Activated naive CD4-positive, alpha-beta T cell treated with anti-CD3 and anti-CD28 coated beads for 36 hours (primary cell): ENCODE data around the gene VPREB1. TPM values are rescaled to one million over a fixed set of nuclear protein-coding genes. Genes with fewer than 3 reads are reported as not detected.

Experiments used
- CTCF ChIA-PET: fragments of 350-600 bp; sonication (Branson Sonifier 250); formaldehyde crosslinking; loops from one replicate; lab custom pipeline; 2021; ENCODE audit warnings: antibody characterized with exemption; lab: Charles Lee
- DNase-seq: peaks from one replicate; pipeline ENCODE4 v3.0.0-alpha.2; 2020
- H3K27ac Mint-ChIP-seq: one replicate; pipeline ENCODE4 v1.8.0; 2021; ENCODE audit warnings: mild to moderate bottlenecking, mixed read lengths
- H3K27me3 Mint-ChIP-seq: one replicate; pipeline ENCODE4 v1.8.0; 2021; ENCODE audit warnings: low read depth, mixed read lengths
- H3K36me3 Mint-ChIP-seq: one replicate; pipeline ENCODE4 v1.8.0; 2021; ENCODE audit warnings: low read depth, mixed read lengths
- H3K4me1 Mint-ChIP-seq: one replicate; pipeline ENCODE4 v1.8.0; 2021; ENCODE audit warnings: low read depth, mixed read lengths
- H3K4me3 Mint-ChIP-seq: one replicate; pipeline ENCODE4 v1.8.0; 2021; ENCODE audit warnings: mild to moderate bottlenecking, moderate library complexity, mixed read lengths
- H3K9me3 Mint-ChIP-seq: one replicate; pipeline ENCODE4 v1.8.0; 2021; ENCODE audit warnings: mixed read lengths
- intact Hi-C: fragments of 100-400 bp; cut with micrococcal nuclease; formaldehyde crosslinking; loops from one replicate; pipeline ENCODE4 v1.15.1; 2023
- total RNA-seq, 2 experiments: library from RNA; stranded (reverse); gene quantifications; one replicate each; pipeline ENCODE4 v1.2.3, GENCODE V29; 2021

VPREB1 gene, protein sequence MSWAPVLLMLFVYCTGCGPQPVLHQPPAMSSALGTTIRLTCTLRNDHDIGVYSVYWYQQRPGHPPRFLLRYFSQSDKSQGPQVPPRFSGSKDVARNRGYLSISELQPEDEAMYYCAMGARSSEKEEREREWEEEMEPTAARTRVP
- total RNA-seq: not detected

DNA sequence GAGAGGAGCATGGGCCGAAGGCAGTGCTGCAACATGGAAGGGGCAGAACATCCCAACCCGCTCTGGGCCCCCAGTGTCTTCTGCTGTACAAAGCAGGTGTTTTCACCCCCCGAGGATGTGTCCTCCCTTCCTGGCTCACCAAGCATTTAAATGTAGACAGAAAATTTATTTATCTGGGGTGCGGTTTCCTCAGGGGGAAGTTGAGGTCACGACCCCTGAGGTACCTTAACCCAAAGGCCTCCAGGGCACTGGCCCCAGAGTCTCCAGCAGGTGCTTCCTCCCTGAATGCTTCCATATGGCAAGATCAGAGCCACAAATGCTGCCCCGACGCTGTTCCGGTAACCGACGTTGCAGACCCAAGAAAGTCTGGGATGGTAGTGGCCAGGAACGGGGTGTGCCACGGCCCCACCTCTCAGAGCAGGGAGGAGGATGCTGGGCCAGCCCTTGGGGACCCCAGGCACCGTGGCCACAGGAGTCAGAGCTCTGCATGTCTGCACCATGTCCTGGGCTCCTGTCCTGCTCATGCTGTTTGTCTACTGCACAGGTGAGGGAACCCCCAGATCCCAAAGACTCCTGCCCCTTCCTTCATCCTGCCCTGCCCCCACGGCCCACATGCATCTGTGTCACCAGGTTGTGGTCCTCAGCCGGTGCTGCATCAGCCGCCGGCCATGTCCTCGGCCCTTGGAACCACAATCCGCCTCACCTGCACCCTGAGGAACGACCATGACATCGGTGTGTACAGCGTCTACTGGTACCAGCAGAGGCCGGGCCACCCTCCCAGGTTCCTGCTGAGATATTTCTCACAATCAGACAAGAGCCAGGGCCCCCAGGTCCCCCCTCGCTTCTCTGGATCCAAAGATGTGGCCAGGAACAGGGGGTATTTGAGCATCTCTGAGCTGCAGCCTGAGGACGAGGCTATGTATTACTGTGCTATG, at the start of gene VPREB1:
VPREB1 (plus strand) TSS at position 471 of the 935 bp plus-strand sequence; CDS start at position 499, 28 bp downstream.
- H3K36me3 Mint-ChIP-seq: no peaks in the 10 kb centered on the region
- H3K27me3 Mint-ChIP-seq: peaks cover 12% of the 10 kb centered on the region
- CTCF ChIA-PET: interaction anchor here (0.6 kb wide), 1 partner anchor 37 kb away, joined by 3 read pairs; no protein-coding TSS in a partner anchor
- DNase-seq: no peak
- H3K9me3 Mint-ChIP-seq: no peaks in the 10 kb centered on the region
- intact Hi-C loops: no loop called here
- H3K27ac Mint-ChIP-seq: no peak within 1 kb of the TSS
- H3K4me1 Mint-ChIP-seq: peaks cover 12% of the 10 kb centered on the region
- no peak within 1 kb of the TSS for H3K4me3 Mint-ChIP-seq

DNA sequence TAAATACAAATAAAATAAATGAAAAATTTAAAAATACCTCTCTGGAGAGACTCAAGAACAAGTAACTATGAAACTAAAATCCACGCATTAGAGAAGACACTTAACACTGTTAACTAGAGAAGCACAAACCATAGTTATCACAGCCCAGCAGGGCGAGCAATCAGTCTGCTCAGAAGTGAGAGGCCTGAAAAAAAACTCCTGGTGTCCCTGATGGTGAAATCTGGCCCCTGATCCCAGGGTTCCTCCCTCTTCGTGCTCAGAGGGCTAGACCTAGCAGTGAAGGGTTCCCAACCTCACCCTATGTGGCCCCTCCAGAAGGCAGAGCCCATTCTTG, 49.7 kb upstream of the VPREB1 start:
- no peak for DNase-seq
- no peak overlapping the region for H3K27ac Mint-ChIP-seq
- no peaks in the 10 kb centered on the region for H3K36me3 Mint-ChIP-seq
- H3K4me1 Mint-ChIP-seq: no peaks in the 10 kb centered on the region
- CTCF ChIA-PET: interaction anchor here (0.9 to 4.5 kb wide), 8 partner anchors 10 to 164 kb away, joined by 3 to 46 read pairs (median 6); no protein-coding TSS in a partner anchor
- intact Hi-C loops: loop anchor here (1.0 to 10.0 kb wide), 2 partner anchors 38 to 580 kb away; no protein-coding TSS in a partner anchor
- peaks cover 8% of the 10 kb centered on the region for H3K27me3 Mint-ChIP-seq
- no peaks in the 10 kb centered on the region for H3K9me3 Mint-ChIP-seq
- no peak overlapping the region for H3K4me3 Mint-ChIP-seq

DNA sequence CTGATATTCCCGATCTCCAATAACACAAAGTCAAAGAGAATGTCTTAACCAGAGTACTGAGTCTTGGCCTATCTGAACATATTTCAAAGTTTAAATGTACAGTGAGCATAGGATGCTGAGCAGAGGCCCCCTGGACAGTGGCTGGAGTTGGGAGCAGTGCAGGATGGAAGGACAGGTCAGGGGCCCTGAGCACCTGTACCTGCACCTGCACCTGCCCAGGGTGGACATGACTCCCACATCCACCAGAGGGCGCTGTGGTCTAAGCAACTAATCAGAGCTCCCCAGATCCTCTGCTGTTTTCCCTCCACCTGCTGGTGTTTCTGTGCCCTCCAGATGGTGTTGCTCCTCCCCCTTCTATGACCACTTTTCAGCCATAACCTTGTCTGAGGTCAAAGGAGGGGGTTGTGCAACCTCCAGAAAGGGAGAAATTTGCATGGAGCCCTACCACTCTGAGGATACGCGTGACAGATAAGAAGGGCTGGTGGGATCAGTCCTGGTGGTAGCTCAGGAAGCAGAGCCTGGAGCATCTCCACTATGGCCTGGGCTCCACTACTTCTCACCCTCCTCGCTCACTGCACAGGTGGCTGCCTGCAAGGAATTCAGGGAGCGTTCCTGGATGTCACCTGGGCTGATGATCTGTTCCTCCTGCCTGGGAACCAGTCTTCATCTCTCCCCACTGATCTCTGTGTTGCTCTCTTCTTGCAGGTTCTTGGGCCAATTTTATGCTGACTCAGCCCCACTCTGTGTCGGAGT, 49.1 kb upstream of the VPREB1 start:
- intact Hi-C loops: loop anchor here (1.0 to 10.0 kb wide), 2 partner anchors 38 to 581 kb away; no protein-coding TSS in a partner anchor
- Mint-ChIP-seq H3K4me1 (no peaks in the 10 kb centered on the region), H3K36me3 (no peaks in the 10 kb centered on the region), H3K27ac (no peak overlapping the region), H3K27me3 (peaks cover 3% of the 10 kb centered on the region), H3K9me3 (no peaks in the 10 kb centered on the region), H3K4me3 (no peak overlapping the region)
- CTCF ChIA-PET: interaction anchor here (0.5 to 4.5 kb wide), 13 partner anchors 11 to 241 kb away, joined by 3 to 46 read pairs (median 5); no protein-coding TSS in a partner anchor
- DNase-seq: peak; percentile 92

DNA sequence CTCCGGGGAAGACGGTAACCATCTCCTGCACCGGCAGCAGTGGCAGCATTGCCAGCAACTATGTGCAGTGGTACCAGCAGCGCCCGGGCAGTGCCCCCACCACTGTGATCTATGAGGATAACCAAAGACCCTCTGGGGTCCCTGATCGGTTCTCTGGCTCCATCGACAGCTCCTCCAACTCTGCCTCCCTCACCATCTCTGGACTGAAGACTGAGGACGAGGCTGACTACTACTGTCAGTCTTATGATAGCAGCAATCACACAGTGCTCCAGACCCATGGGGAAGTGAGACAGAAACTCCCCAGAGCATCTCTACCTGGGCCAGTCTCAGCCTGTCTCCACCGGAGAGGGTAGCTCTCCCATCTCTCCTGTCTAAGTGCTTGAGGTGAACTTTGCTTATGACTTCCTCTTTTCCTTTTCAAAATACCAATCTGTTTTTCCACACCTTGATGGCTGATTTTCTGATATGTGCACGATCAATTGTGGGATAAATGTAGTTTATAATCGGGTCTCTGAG, 48.5 kb upstream of the VPREB1 start:
- CTCF ChIA-PET: interaction anchor here (0.5 to 4.5 kb wide), 14 partner anchors 11 to 240 kb away, joined by 3 to 46 read pairs (median 4); no protein-coding TSS in a partner anchor
- intact Hi-C loops: loop anchor here (10.0 kb wide), 1 partner anchor 581 kb away; no protein-coding TSS in a partner anchor
- no peak for DNase-seq
- Mint-ChIP-seq H3K4me3 (no peak overlapping the region), H3K27me3 (no peaks in the 10 kb centered on the region), H3K36me3 (no peaks in the 10 kb centered on the region), H3K9me3 (no peaks in the 10 kb centered on the region), H3K27ac (no peak overlapping the region), H3K4me1 (peaks cover 4% of the 10 kb centered on the region)

DNA sequence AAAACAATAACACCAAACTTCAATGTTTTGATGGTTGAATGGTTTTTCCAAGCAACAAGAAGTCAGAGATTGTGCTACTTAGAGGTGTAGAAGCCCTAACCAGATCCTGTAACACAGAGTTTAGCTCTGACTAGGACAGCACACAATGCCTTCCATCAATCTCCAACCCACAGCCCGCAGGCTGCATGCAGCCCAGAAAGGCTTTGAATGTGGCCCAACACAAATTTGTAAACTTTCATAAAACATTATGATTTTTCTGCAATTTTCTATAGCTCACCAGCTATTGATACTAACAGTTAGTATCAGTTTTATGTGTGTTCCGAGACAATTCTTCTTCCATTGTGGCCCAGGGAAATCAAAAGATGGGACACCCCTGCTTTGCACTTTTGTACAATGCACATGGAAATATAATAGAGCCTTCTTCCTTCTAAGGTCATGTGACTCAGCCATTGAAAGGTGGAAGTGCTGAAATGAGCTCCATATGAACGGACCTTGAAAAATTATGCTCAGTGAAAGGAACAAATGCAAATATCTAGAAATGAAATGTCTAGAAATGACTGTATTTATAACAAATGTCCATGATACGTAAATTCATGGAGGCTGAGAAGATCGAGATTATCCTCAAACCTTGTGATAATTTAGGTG, 47.6 kb upstream of the VPREB1 start:
- no peak overlapping the region for H3K4me3 Mint-ChIP-seq
- H3K4me1 Mint-ChIP-seq: peaks cover 4% of the 10 kb centered on the region
- intact Hi-C loops: loop anchor here (10.0 kb wide), 1 partner anchor 582 kb away; no protein-coding TSS in a partner anchor
- CTCF ChIA-PET: interaction anchor here (0.6 to 4.5 kb wide), 11 partner anchors 10 to 802 kb away, joined by 3 to 46 read pairs (median 6); no protein-coding TSS in a partner anchor
- DNase-seq: no peak
- no peak overlapping the region for H3K27ac Mint-ChIP-seq
- no peaks in the 10 kb centered on the region for H3K27me3 Mint-ChIP-seq
- H3K9me3 Mint-ChIP-seq: no peaks in the 10 kb centered on the region
- no peaks in the 10 kb centered on the region for H3K36me3 Mint-ChIP-seq

DNA sequence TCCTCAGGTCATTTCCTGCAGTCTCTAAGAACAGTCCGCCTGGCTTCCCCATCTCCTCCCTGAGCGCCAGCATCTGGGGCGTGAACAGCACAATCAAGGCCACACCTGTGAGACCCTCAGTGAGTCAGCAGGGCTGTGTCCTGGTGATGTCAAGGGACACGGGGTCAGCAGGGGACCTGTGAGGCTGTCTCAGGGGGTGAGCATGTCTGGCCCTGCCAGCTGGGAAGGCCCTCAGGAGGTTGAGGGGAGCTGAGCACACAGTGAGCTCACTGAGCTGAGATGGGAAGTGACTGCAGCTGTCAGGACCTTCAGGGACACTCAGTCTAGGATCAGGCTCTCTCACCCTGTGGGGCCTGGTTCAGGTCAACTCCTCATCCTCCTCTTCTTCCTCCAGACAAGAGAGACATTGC, 46.6 kb upstream of the VPREB1 start:
- CTCF ChIA-PET: interaction anchor here (0.6 to 4.5 kb wide), 7 partner anchors 9 to 801 kb away, joined by 3 to 46 read pairs (median 8); no protein-coding TSS in a partner anchor
- no peak overlapping the region for H3K27ac Mint-ChIP-seq
- intact Hi-C loops: loop anchor here (10.0 kb wide), 1 partner anchor 583 kb away; no protein-coding TSS in a partner anchor

DNA sequence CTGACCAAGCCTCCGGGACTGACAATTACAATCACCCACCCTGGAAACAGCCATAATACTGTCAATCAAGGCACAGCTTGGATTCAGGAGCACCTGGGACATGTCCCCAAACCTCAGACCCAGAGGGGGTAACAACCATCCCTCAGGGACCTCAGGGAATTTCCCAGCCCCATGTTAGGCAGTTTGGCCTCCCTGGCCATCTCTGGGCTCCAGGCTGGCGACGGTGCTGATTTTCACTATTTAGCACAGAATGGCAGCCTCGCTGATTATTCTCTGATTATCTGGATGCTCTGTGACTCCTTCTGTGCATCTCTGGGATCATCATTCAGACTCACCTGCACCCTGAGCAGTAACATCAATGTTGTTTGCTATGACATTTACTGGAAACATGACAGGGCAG, 45.8 kb upstream of the VPREB1 start:
- no peak overlapping the region for H3K27ac Mint-ChIP-seq
- CTCF ChIA-PET: interaction anchor here (3.9 to 4.5 kb wide), 2 partner anchors 8 to 14 kb away, joined by 35 to 46 read pairs; no protein-coding TSS in a partner anchor
- no peaks in the 10 kb centered on the region for H3K36me3 Mint-ChIP-seq
- H3K9me3 Mint-ChIP-seq: no peaks in the 10 kb centered on the region
- intact Hi-C loops: loop anchor here (10.0 kb wide), 1 partner anchor 584 kb away; no protein-coding TSS in a partner anchor
- no peaks in the 10 kb centered on the region for H3K27me3 Mint-ChIP-seq
- H3K4me1 Mint-ChIP-seq: peaks cover 4% of the 10 kb centered on the region
- H3K4me3 Mint-ChIP-seq: no peak overlapping the region
- no peak for DNase-seq

More for the DNA sequence above, 46.6 kb upstream of the VPREB1 start:
- H3K36me3 Mint-ChIP-seq: no peaks in the 10 kb centered on the region
- no peak overlapping the region for H3K4me3 Mint-ChIP-seq
- H3K27me3 Mint-ChIP-seq: no peaks in the 10 kb centered on the region
- DNase-seq: no peak
- H3K9me3 Mint-ChIP-seq: no peaks in the 10 kb centered on the region
- peaks cover 4% of the 10 kb centered on the region for H3K4me1 Mint-ChIP-seq

DNA sequence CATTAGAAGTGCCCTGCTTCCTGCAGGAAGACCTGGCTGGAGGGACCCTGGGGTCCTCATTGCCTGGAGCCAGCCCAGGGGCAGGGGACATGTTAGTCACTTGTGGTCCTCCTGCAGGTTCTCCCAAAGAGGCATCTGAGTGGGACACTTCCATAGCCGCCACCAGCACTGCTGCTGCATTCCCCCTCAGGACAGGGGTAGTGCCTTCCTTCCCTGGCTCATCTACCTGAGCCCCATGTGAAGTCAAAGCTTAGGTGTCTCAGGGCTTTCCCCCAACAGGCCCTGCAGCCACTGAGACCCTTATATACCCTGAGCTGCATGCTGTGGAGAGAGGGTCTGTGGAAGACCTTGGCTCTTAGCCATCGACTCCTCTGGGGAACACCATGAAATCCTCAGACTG, 45.0 kb upstream of the VPREB1 start:
- no peak overlapping the region for H3K4me3 Mint-ChIP-seq
- intact Hi-C loops: loop anchor here (10.0 kb wide), 2 partner anchors 225 to 585 kb away; no protein-coding TSS in a partner anchor
- CTCF ChIA-PET: interaction anchor here (1.0 to 5.9 kb wide), 4 partner anchors 9 to 36 kb away, joined by 5 to 95 read pairs (median 16); no protein-coding TSS in a partner anchor

DNA sequence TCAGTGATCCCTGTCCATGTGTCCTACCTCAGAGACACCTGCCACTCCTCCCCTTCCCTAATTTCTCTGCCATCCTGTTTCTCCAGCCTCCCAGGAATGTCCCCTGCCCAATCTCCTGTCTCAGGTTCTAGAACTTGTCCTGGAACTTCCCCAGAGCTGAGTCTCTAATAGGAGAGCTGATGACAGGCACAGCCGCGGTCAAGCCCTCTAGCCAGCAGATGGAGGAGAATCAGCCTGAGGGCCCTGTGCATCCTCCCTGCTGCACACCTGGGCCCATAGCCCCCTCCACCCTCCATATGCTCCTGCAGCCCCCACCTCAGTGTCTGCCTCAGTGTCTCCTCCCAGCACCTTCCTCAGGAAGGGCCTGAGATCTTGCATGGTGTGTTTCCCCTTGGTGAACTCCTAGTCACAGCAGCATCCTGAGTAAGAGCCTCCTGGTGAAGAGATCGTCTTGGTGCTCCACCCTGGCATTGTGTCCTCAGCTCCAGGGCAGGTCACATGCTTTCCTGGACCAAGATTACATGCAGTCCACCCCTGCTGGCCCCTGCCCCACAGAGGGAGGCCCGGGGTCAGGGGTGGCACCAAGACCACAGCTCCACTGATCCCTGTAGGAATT, 43.9 kb upstream of the VPREB1 start:
- intact Hi-C loops: loop anchor here (10.0 kb wide), 1 partner anchor 224 kb away; no protein-coding TSS in a partner anchor
- CTCF ChIA-PET: interaction anchor here (0.7 to 5.9 kb wide), 16 partner anchors 8 to 304 kb away, joined by 3 to 95 read pairs (median 4); no protein-coding TSS in a partner anchor
- no peak overlapping the region for H3K4me3 Mint-ChIP-seq
- H3K27ac Mint-ChIP-seq: no peak overlapping the region
- no peaks in the 10 kb centered on the region for H3K36me3 Mint-ChIP-seq
- DNase-seq: no peak
- no peaks in the 10 kb centered on the region for H3K27me3 Mint-ChIP-seq
- no peaks in the 10 kb centered on the region for H3K9me3 Mint-ChIP-seq
- peaks cover 4% of the 10 kb centered on the region for H3K4me1 Mint-ChIP-seq

More for the DNA sequence above, 45.0 kb upstream of the VPREB1 start:
- no peak overlapping the region for H3K27ac Mint-ChIP-seq
- H3K9me3 Mint-ChIP-seq: no peaks in the 10 kb centered on the region
- H3K36me3 Mint-ChIP-seq: no peaks in the 10 kb centered on the region
- peaks cover 4% of the 10 kb centered on the region for H3K4me1 Mint-ChIP-seq
- no peak for DNase-seq
- no peaks in the 10 kb centered on the region for H3K27me3 Mint-ChIP-seq

DNA sequence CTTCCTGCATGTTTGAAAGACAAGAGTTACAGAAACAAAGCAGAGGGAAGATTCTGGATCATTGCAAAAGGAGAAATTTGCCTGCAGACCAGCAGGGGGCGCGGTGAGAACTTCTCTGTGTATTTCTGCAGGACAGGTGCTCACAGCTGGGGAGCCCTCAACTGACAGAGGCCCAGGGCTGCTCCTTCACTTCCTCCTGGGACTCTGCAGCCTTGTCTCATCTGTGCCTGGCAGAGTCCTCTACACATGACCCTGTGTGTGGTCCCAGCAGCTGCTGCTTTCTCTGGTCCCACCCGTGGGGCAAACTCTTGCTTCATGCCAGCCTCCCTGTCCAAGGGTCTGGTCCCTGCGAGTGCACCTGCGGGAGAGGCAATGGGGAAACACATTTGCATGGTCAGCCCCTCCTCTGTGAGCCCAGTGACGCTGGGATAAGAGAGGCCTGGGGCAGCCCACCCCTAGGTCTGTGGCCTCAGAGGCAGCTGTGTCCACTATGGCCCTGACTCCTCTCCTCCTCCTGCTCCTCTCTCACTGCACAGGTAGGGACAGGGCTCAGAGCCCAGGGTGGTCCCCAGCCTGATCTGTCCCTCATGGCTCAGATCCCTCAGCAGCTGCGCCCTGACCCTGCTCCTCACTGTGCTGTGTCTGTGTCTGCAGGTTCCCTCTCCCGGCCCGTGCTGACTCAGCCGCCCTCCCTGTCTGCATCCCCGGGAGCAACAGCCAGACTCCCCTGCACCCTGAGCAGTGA, 43.2 kb upstream of the VPREB1 start:
- CTCF ChIA-PET: interaction anchor here (0.6 to 5.9 kb wide), 19 partner anchors 10 to 304 kb away, joined by 3 to 95 read pairs (median 4); no protein-coding TSS in a partner anchor
- Mint-ChIP-seq H3K4me3 (no peak overlapping the region), H3K27me3 (no peaks in the 10 kb centered on the region), H3K9me3 (no peaks in the 10 kb centered on the region), H3K4me1 (peaks cover 4% of the 10 kb centered on the region), H3K27ac (no peak overlapping the region), H3K36me3 (no peaks in the 10 kb centered on the region)
- intact Hi-C loops: loop anchor here (10.0 kb wide), 1 partner anchor 223 kb away; no protein-coding TSS in a partner anchor
- peak; percentile 82 for DNase-seq
